GM18909 (cell line): Measurements from ENCODE around the gene ATF3.

Experiments used
- ATAC-seq: cut with Tn5 transposase; IDR thresholded peaks from one replicate; pipeline ENCODE4 v1.9.1; 2021; ENCODE audit warnings: mild to moderate bottlenecking; ENCODE audit not compliant: unreplicated experiment, poor library complexity

Gene ATF3

GRCh38 chr1:212608392-212608958 is at the start of gene ATF3:
TSS of gene ATF3 (plus strand) at chr1:212608761. CDS start at chr1:212615022, 6,261 bp downstream.
- peak; percentile 73 for ATAC-seq

DNA sequence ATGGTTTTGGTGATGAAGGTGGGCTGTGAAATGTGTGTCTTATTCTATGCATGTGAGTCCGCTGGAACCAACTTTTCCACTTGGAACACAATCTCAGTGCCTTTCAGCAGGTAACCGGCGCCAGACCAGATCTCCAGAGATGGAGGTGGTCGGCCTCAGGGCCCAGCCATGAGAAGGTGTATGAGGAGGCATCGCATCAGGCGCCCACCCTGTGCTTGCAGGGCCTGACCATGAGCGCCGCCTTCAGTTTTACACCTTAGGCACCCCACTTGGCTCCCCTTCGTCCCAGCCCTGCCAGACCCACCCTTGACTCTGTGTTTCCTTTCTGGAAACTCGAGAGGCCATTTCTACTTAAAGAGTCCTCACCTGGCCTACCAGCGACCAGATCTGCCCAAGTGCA is 48.6 kb upstream of the ATF3 start:
- no peak for ATAC-seq

- ATAC-seq = no peak
Observed at GRCh38 chr1:212560933-212561460, 47.6 kb upstream of the ATF3 start.

DNA sequence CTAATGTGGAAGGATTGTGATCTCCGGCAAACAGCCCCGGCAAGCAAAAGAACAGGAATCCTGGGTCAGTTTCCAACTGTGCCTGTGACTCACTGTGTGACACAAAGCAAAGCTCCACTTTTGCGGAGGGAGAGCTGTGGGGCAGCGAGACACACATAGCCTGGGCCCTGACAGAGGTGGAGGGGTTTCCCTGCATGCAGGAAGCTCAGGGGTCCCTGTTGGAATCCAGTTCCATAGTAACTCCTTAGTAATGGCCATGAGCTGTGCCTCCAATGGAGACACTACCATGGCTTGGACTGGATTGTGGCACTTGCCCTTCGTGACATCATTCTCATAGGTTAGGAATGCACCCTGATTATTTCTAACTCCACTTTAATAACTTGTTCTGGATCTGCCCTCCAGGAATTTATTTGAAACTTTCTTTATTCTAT is 47.0 kb upstream of the ATF3 start:
- no peak for ATAC-seq

- no peak for ATAC-seq
Observed at GRCh38 chr1:212562771-212563170, 45.8 kb upstream of the ATF3 start.

DNA sequence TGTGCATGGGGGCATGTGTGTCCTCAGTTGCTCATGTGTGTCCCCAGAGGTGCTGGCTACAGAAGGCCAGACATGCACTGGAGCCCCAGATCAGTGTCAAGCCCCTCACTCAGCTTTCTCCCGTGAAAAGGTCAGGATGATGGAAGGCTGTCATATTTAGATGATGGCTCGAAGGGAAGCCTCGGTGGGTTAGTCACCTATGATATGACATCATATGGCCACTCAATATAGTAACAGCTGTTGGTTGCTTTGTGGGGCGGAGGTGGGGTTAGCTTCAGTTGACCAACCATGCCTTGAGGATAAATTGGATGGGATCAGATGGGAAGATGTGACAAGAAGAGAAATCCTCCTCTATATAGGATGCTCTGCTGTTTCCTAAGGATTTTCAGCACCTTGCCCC is 43.5 kb upstream of the ATF3 start:
- no peak for ATAC-seq

- ATAC-seq = no peak
Observed at GRCh38 chr1:212565571-212566305, 42.8 kb upstream of the ATF3 start.

- ATAC-seq = peak; percentile 98
Observed at GRCh38 chr1:212566522-212567479, 41.8 kb upstream of the ATF3 start.

DNA sequence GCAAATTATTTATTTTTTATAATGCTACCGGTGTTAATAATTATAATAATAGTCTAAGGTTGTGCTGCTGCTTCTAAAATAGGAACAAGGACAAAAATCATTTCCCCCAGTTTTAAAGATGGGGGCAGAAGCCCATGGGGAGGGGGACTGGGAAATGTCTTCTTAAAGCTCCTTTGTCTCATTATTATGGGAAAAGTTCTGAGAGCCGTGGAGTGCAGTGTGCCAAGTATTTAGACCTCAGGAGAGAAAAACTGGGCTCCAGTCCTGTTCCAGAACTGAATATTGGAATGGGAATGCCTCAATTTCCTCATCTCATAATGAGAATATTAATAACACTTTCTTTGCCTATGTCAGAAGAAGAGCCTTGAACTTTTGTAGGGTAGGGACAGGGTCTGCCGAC is 40.9 kb upstream of the ATF3 start:
- ATAC-seq = no peak

- ATAC-seq = no peak
Observed at GRCh38 chr1:212568978-212569537, 39.5 kb upstream of the ATF3 start.

DNA sequence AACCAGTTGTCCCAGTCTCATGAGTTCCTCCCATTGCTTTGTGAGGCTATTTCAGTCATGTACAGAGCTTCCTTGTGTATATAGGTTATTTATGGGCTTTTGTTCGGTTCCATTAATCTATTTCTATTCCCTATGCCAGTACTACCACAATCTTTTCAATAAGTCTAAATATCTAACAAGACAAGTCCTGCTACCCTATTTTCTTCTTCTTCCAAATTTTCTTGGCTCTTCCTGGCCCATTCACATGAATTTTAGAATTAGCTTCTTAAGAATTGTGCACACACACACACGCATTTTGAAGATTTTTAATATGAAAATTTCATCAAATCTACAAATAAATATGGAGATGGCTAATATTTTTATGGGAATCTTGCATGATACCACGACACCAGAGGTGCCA is 33.8 kb upstream of the ATF3 start:
- ATAC-seq = no peak

GRCh38 chr1:212575333-212575732 is 33.2 kb upstream of the ATF3 start:
- no peak for ATAC-seq

DNA sequence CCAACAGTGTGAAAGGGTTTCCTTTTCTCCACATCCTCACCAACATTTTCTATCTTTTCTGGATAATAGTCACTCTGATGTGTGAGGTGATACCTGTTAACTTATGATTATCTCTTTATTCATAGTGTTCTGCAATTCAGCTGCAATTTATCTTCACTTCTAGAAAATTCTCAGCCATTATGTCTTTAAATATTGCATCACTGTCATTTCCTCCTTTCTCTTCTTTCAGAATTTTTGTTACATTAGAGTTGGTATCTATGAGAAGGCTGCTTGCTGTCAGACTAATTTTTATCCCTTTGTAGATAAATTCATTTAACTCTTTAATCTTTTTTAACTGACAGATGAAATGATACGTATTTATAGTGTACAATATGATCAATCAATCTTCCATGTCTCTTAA is 30.5 kb upstream of the ATF3 start:
- ATAC-seq = no peak

GRCh38 chr1:212581034-212581433 is 27.5 kb upstream of the ATF3 start:
- no peak for ATAC-seq

DNA sequence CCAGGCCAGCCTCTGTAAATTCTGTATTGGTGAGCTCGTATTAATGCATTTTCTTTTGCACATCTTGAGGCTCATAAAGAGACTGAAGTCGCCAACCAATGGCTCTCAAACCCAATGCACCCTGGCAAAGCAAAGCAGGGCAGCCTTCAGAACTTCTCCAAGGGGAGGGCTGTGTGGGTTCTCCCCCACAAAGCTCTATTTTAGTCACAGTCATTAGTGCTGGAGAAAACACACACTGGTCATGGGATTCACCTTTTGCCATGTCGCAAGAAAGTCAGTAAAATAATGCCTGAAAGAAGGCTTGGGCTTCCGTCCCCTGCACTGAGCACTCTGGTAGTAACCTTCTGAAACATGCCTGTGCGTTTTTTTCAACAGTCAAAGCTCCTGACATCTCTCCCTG is 26.3 kb upstream of the ATF3 start:
- no peak for ATAC-seq

DNA sequence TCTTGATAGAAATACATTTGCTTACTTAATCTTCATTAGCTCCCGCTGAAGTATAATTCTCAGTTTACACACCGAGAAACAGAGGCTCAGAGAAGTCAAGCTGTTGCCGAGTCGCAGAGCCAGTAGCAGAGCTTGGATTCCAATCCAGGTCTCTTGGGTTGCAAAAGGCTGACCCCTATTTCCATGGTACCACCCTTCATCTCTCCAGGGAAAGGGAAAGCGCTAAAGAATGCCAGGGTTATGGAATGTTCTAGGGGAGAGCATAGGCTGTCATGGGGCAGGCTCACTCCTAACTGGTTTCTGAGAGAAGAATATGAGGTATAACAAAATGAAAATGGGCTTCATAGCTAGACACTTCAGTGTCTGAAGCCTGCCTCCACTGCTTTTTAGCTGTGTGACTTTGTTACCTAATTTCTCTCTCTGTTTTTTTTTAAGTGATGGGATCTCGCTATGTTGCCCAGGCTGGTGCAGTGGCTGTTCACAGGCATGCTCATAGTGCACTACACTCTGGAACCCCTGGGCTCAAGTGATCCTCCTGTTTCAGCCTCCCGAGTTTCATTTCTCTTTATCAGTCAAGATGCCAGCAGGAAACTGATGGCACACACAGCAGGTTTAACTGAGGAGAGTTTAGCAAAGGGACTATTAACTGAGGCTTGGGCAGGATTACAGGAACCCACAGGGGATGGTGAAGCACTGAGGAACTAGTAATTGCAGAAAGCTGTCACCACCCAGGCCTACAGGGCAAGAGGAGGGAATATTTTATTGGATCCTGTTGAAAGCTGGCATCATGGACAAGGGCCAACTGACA is 25.5 kb upstream of the ATF3 start:
- no peak for ATAC-seq

DNA sequence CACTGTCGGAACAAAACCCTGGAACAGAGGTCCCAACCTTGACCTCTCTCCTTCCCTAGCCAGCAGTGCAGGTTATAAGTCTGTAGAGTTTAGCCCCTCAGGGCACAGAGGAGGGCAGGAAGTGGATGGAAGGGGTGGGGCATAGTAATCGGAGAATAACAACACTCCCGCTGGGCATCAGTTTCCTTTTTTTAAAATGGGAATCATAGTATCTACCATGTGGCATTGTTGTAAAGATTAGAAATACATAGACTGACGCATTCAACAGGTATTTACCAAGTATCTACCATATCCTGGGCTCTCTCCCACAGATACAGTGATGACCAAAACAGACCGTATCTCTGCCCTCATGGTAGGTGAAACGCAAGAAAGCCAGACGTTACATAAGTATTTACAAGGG is 24.9 kb upstream of the ATF3 start:
- no peak for ATAC-seq

- no peak for ATAC-seq
Observed at GRCh38 chr1:212584092-212584886, 24.3 kb upstream of the ATF3 start.

GRCh38 chr1:212585210-212585609 is 23.4 kb upstream of the ATF3 start:
- ATAC-seq = no peak
